Limb (tissue), 2 donors: Measurements from ENCODE around the gene LCOR.
A peak's percentile ranks its signal among the peaks of the same experiment; 100 is the strongest.
"Not testable (repeated sequence)": the region's sequence is repeated elsewhere in the genome, so short reads cannot be mapped to it uniquely, and the experiment has no call there.

Experiments used
- DNase-seq, 2 donors: peaks; one replicate each; pipeline ENCODE4 v3.0.0-alpha.2; 2016; ENCODE audit errors: extremely low spot score in 2 of 2

Gene LCOR

GRCh38 chr10:97029271-97029670, 197.2 kb downstream of the LCOR start:
- DNase-seq, result no peak

- no peak for DNase-seq
Measured at GRCh38 chr10:97030894-97031293, 198.8 kb downstream of the LCOR start.

GRCh38 chr10:97031459-97031858, 199.4 kb downstream of the LCOR start:
- DNase-seq, result no peak

- DNase-seq, result no peak
Measured at GRCh38 chr10:97032624-97033023, 200.5 kb downstream of the LCOR start.

- not testable (repeated sequence) for DNase-seq
Measured at GRCh38 chr10:97033841-97034240, 201.7 kb downstream of the LCOR start.

GRCh38 chr10:97034301-97034700, 202.2 kb downstream of the LCOR start:
- no peak for DNase-seq

- DNase-seq, result no peak
Measured at GRCh38 chr10:97034958-97035769, 203.1 kb downstream of the LCOR start.

GRCh38 chr10:97037365-97038361, 205.6 kb downstream of the LCOR start:
- DNase-seq, result peak; percentile 83 to 84

GRCh38 chr10:97038688-97039087, 206.6 kb downstream of the LCOR start:
- no peak for DNase-seq

GRCh38 chr10:97039538-97040247, 207.6 kb downstream of the LCOR start:
- DNase-seq, result no peak

- DNase-seq, result no peak
Measured at GRCh38 chr10:97040248-97040584, 208.1 kb downstream of the LCOR start.

GRCh38 chr10:97040706-97041105, 208.6 kb downstream of the LCOR start:
- DNase-seq, result no peak

GRCh38 chr10:97042081-97042480, 210.0 kb downstream of the LCOR start:
- no peak for DNase-seq

GRCh38 chr10:97042716-97043562, 210.8 kb downstream of the LCOR start:
- no peak for DNase-seq

GRCh38 chr10:97043563-97043855, 211.4 kb downstream of the LCOR start:
- DNase-seq, result no peak
